HL-60/S4 treated with phorbol 12-myristate 13-acetate at 8.2 ng/mL for 4 days and 3 days (cell line): ENCODE measurements around the gene ZNF423.

ENCODE experiments used
- in situ Hi-C: fragments of 300-500 bp; cut with MboI; formaldehyde crosslinking; loops from 2 replicates; pipeline ENCODE4 v1.15.0; 2022; ENCODE audit warnings: low sequenced_read_pairs

ZNF423 gene

GRCh38 chr16:49755716-49756505 lies 100.0 kb downstream of the ZNF423 start:
- in situ Hi-C loops = no loop called here

GRCh38 chr16:49755313-49755620 lies 100.6 kb downstream of the ZNF423 start:
- in situ Hi-C loops = no loop called here

GRCh38 chr16:49754495-49755312 lies 101.2 kb downstream of the ZNF423 start:
- in situ Hi-C loops = no loop called here

- in situ Hi-C loops = no loop called here
Measured at GRCh38 chr16:49750341-49751000, 105.4 kb downstream of the ZNF423 start.

GRCh38 chr16:49749816-49750215 lies 106.1 kb downstream of the ZNF423 start:
- in situ Hi-C loops = no loop called here

- in situ Hi-C loops = no loop called here
Measured at GRCh38 chr16:49748322-49748721, 107.6 kb downstream of the ZNF423 start.

GRCh38 chr16:49747654-49748053 lies 108.3 kb downstream of the ZNF423 start:
- in situ Hi-C loops = no loop called here

- in situ Hi-C loops = no loop called here
Measured at GRCh38 chr16:49746545-49746944, 109.4 kb downstream of the ZNF423 start.

GRCh38 chr16:49745311-49745747 lies 110.6 kb downstream of the ZNF423 start:
- in situ Hi-C loops = no loop called here

GRCh38 chr16:49744244-49745220 lies 111.4 kb downstream of the ZNF423 start:
- in situ Hi-C loops = no loop called here

GRCh38 chr16:49743658-49744057 lies 112.3 kb downstream of the ZNF423 start:
- in situ Hi-C loops = no loop called here

- in situ Hi-C loops = no loop called here
Measured at GRCh38 chr16:49743203-49743464, 112.8 kb downstream of the ZNF423 start.

GRCh38 chr16:49742428-49743202 lies 113.3 kb downstream of the ZNF423 start:
- in situ Hi-C loops = no loop called here

GRCh38 chr16:49740256-49740655 lies 115.7 kb downstream of the ZNF423 start:
- in situ Hi-C loops = no loop called here

GRCh38 chr16:49739381-49739780 lies 116.5 kb downstream of the ZNF423 start:
- in situ Hi-C loops = no loop called here

- in situ Hi-C loops = no loop called here
Measured at GRCh38 chr16:49738832-49739231, 117.1 kb downstream of the ZNF423 start.

GRCh38 chr16:49738001-49738400 lies 117.9 kb downstream of the ZNF423 start:
- in situ Hi-C loops = no loop called here

- in situ Hi-C loops = no loop called here
Measured at GRCh38 chr16:49737541-49737940, 118.4 kb downstream of the ZNF423 start.

GRCh38 chr16:49734331-49734730 lies 121.6 kb downstream of the ZNF423 start:
- in situ Hi-C loops = no loop called here
